MM.1S (cell line): ENCODE measurements around the gene SFI1.

Experiments
- CTCF ChIP-seq: fragments of 300-600 bp; sonication (generic); IDR thresholded peaks from 2 replicates; pipeline ENCODE4 v1.5.1; 2016; ENCODE audit warnings: antibody characterized with exemption, low read length, mixed read lengths
- EZH2phosphoT487 ChIP-seq: fragments of 300-600 bp; sonication (generic); IDR thresholded peaks from 2 replicates; pipeline ENCODE4 v1.6.1; 2018; ENCODE audit warnings: antibody characterized with exemption, low read length

DNA sequence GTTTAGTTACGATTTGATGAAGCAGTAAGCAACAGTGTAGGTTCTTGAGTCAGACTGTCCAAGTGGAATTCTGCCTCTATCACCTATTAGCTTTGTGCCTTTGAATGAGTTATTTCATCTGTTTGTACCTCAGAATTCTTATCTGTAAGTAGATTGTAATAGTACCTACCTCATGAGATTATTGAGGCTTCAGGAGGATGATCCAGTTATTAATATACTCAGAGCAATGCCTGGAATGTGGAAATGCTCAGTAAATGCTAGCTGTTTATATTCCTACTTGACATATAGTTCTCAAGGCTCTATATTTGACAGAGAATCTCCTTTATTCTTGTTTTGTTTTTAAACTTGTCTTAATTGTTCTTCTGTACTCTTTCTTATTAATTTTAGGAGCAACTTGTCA is 70.1 kb downstream of the SFI1 start:
- TF ChIP-seq CTCF (no peak), EZH2phosphoT487 (no peak)
